PC-9 (cell line): ENCODE results near the gene CSH2. TPM values are rescaled to one million over a fixed set of nuclear protein-coding genes. Genes with fewer than 3 reads are reported as not detected.
"Not testable (repeated sequence)": the region's sequence is repeated elsewhere in the genome, so short reads cannot be mapped to it uniquely, and the experiment has no call there.

ENCODE experiments used
- BruUV-seq: library from RNA; stranded (reverse); fragments of 400-500 nt; replicated peaks from 2 replicates; lab custom pipeline; 2021; lab: Mats Ljungman, UMichigan
- CTCF ChIA-PET: fragments of 300-600 bp; sonication (Branson Sonifier 250); formaldehyde crosslinking; loops from one replicate; lab custom pipeline; 2022; ENCODE audit warnings: antibody characterized with exemption; lab: Charles Lee
- POLR2A ChIA-PET: fragments of 300-600 bp; sonication (Branson Sonifier 250); formaldehyde crosslinking; loops from one replicate; lab custom pipeline; 2022; ENCODE audit warnings: antibody characterized with exemption; ENCODE audit not compliant: unreplicated experiment; lab: Charles Lee
- DNase-seq, 2 experiments: peaks; one replicate each; pipeline versions ENCODE4 v3.0.0 to v3.0.0-alpha.2; 2015 to 2022; ENCODE audit warnings: mixed read lengths in 1 of 2
- H2AFZ ChIP-seq: fragments of 200-600 bp; sonication (generic); 2 replicates; pipeline ENCODE4 v1.8.1; 2017; ENCODE audit warnings: antibody characterized with exemption
- H3F3A ChIP-seq: fragments of 200-600 bp; sonication (generic); 2 replicates; pipeline ENCODE4 v1.8.1; 2017; ENCODE audit warnings: antibody characterized with exemption, mild to moderate bottlenecking, low read depth; ENCODE audit not compliant: insufficient read depth
- H3K27ac ChIP-seq: fragments of 200-600 bp; sonication (generic); 2 replicates; pipeline ENCODE4 v1.6.1; 2016; ENCODE audit warnings: mixed run types
- H3K27me3 ChIP-seq: fragments of 200-600 bp; sonication (generic); 2 replicates; pipeline ENCODE4 v1.6.1; 2016; ENCODE audit warnings: low read depth, mixed run types; ENCODE audit not compliant: insufficient read depth
- H3K36me3 ChIP-seq: fragments of 200-600 bp; sonication (generic); 2 replicates; pipeline ENCODE4 v1.6.1; 2016; ENCODE audit warnings: low read depth, mixed run types
- H3K4me1 ChIP-seq: fragments of 200-600 bp; sonication (generic); replicated peaks from 2 replicates; pipeline ENCODE4 v1.6.1; 2016; ENCODE audit warnings: mixed run types; ENCODE audit not compliant: insufficient read depth
- H3K4me2 ChIP-seq: fragments of 200-600 bp; sonication (generic); 2 replicates; pipeline ENCODE4 v1.6.1; 2017; ENCODE audit warnings: mixed run types
- H3K4me3 ChIP-seq: fragments of 200-600 bp; sonication (generic); 2 replicates; pipeline ENCODE4 v1.6.1; 2016; ENCODE audit warnings: mixed run types
- H3K79me2 ChIP-seq: fragments of 200-600 bp; sonication (generic); 2 replicates; pipeline ENCODE4 v1.6.1; 2017; ENCODE audit warnings: low read depth, mixed run types
- H3K9me2 ChIP-seq: fragments of 200-600 bp; sonication (generic); 2 replicates; pipeline ENCODE4 v1.8.1; 2017; ENCODE audit warnings: mild to moderate bottlenecking; ENCODE audit not compliant: insufficient read depth
- H3K9me3 ChIP-seq: fragments of 200-600 bp; sonication (generic); 2 replicates; pipeline ENCODE4 v1.8.1; 2016; ENCODE audit warnings: low read depth; ENCODE audit not compliant: insufficient read depth
- H4K20me1 ChIP-seq: fragments of 200-600 bp; sonication (generic); 2 replicates; pipeline ENCODE4 v1.8.1; 2017; ENCODE audit not compliant: insufficient read depth
- CTCF ChIP-seq: fragments of 200-600 bp; sonication (generic); conservative IDR thresholded peaks from 2 replicates; pipeline ENCODE4 v1.6.1; 2017; ENCODE audit warnings: mixed run types, antibody characterized with exemption, mild to moderate bottlenecking, moderate library complexity
- EZH2 ChIP-seq: fragments of 200-600 bp; sonication (generic); IDR thresholded peaks from 2 replicates; pipeline ENCODE4 v1.8.0; 2017; ENCODE audit warnings: antibody characterized with exemption, low read depth
- intact Hi-C: fragments of 100-400 bp; cut with micrococcal nuclease; formaldehyde crosslinking; loops from one replicate; pipeline ENCODE4 v1.10.0; 2022; ENCODE audit not compliant: unreplicated experiment
- total RNA-seq: library from RNA; stranded (reverse); gene quantifications from 2 replicates; pipeline ENCODE4 v1.2.3, GENCODE V29; 2021

Gene CSH2
- total RNA-seq, 1 experiment from 2014 or later: not detected

- TF ChIP-seq EZH2: no peak
- peak; percentile 75 for TF ChIP-seq CTCF
- DNase-seq: peak in 1 of 2 experiments; percentile 52
- Histone ChIP-seq H3K4me3 (no peak overlapping the region), H3K79me2 (no peaks in the 10 kb centered on the region), H3K4me1 (no peaks in the 10 kb centered on the region), H3K27ac (no peak overlapping the region), H4K20me1 (no peaks in the 10 kb centered on the region), H2AFZ (no peak overlapping the region), H3K27me3 (peaks cover 28% of the 10 kb centered on the region; the same call in 1 of the 2 replicates), H3F3A (no peaks in the 10 kb centered on the region), H3K9me2 (no peaks in the 10 kb centered on the region), H3K36me3 (no peaks in the 10 kb centered on the region), H3K9me3 (no peaks in the 10 kb centered on the region), H3K4me2 (no peak overlapping the region)
- ChIA-PET POLR2A (no interaction called here), CTCF (interaction anchor here (0.6 to 1.6 kb wide), 5 partner anchors 81 to 402 kb away, joined by 3 to 7 read pairs (median 4); no protein-coding TSS in a partner anchor)
- no TSS peak for BruUV-seq
- intact Hi-C loops: loop anchor here (10.0 kb wide), 1 partner anchor 503 kb away; no protein-coding TSS in a partner anchor
These were observed 38.2 kb upstream of the CSH2 start for GRCh38 chr17:63911657-63912100.

GRCh38 chr17:63911041-63911635 is 37.7 kb upstream of the CSH2 start, which contains the start of gene CSHL1:
TSS of gene CSHL1 (minus strand) at chr17:63911258. CDS start at chr17:63911196, 62 bp downstream.
- CTCF ChIA-PET: interaction anchor here (0.7 to 1.6 kb wide), 3 partner anchors 82 to 222 kb away, joined by 4 to 7 read pairs (median 5); no protein-coding TSS in a partner anchor

GRCh38 chr17:63910096-63910495 is 36.6 kb upstream of the CSH2 start:
- POLR2A ChIA-PET: no interaction called here
- Histone ChIP-seq H3K4me3 (no peak overlapping the region), H3K27ac (no peak overlapping the region), H3K4me1 (0 out of 2 replicates have a peak, but pooled peaks cover 4% of the 10 kb centered on the region), H3K9me2 (no peaks in the 10 kb centered on the region), H3K36me3 (no peaks in the 10 kb centered on the region), H3K27me3 (peaks cover 15% of the 10 kb centered on the region; the same call in 1 of the 2 replicates), H2AFZ (no peak overlapping the region), H4K20me1 (no peaks in the 10 kb centered on the region), H3K4me2 (no peak overlapping the region), H3K9me3 (no peaks in the 10 kb centered on the region), H3F3A (no peaks in the 10 kb centered on the region), H3K79me2 (no peaks in the 10 kb centered on the region)
- intact Hi-C loops: loop anchor here (10.0 kb wide), 1 partner anchor 505 kb away; no protein-coding TSS in a partner anchor
- DNase-seq: no peak
- CTCF ChIA-PET: no interaction called here
- no peak for TF ChIP-seq EZH2
- no peak for TF ChIP-seq CTCF
- BruUV-seq: no TSS peak

More at GRCh38 chr17:63911041-63911635, 37.7 kb upstream of the CSH2 start, which contains the start of gene CSHL1:
- Histone ChIP-seq H3K9me3 (no peaks in the 10 kb centered on the region), H3K27me3 (peaks cover 22% of the 10 kb centered on the region; the same call in 1 of the 2 replicates), H3K4me2 (no peak within 1 kb of the TSS), H3K36me3 (no peaks in the 10 kb centered on the region), H3K79me2 (no peaks in the 10 kb centered on the region), H3K4me3 (no peak within 1 kb of the TSS), H3K4me1 (no peaks in the 10 kb centered on the region), H3K27ac (no peak within 1 kb of the TSS), H3K9me2 (no peaks in the 10 kb centered on the region), H2AFZ (no peak within 1 kb of the TSS), H4K20me1 (no peaks in the 10 kb centered on the region), H3F3A (no peaks in the 10 kb centered on the region)
- intact Hi-C loops: loop anchor here (10.0 kb wide), 1 partner anchor 504 kb away; no protein-coding TSS in a partner anchor
- POLR2A ChIA-PET: no interaction called here
- TF ChIP-seq CTCF (no peak), EZH2 (no peak)
- no TSS peak for BruUV-seq
- DNase-seq: no peak

- CTCF ChIA-PET, H3K36me3 ChIP-seq, BruUV-seq, DNase-seq, H4K20me1 ChIP-seq, H3K9me2 ChIP-seq, H3K9me3 ChIP-seq, H2AFZ ChIP-seq, H3K4me2 ChIP-seq, H3K4me1 ChIP-seq, H3K4me3 ChIP-seq, intact Hi-C loops, POLR2A ChIA-PET, H3K27ac ChIP-seq, H3F3A ChIP-seq, H3K79me2 ChIP-seq: not testable (repeated sequence)
- peaks cover 15% of the 10 kb centered on the region; the same call in 1 of the 2 replicates for H3K27me3 ChIP-seq
These were observed 36.1 kb upstream of the CSH2 start for GRCh38 chr17:63909586-63909985.
